ENCODE results near the gene USP9X.

USP9X gene

GRCh38 chrX:41259516-41259915 is 174.3 kb downstream of the USP9X start:
- Histone ChIP-seq H3K9ac (ENCODE audit: low read depth, low read length, poor library complexity, severe bottlenecking) (no peak overlapping the region), H2AFZ (ENCODE audit: low read length) (no peak overlapping the region), H3K79me2 (ENCODE audit: insufficient read depth, low read length) (no peaks in the 10 kb centered on the region), H3K4me3 (ENCODE audit: low read length, poor library complexity, severe bottlenecking) (no peak overlapping the region), H3K36me3 (ENCODE audit: insufficient read depth, low read length) (no peaks in the 10 kb centered on the region), H3K9me2 (replicated peaks; ENCODE audit: low read depth, low read length) (no peaks in the 10 kb centered on the region), H3K9me3 (ENCODE audit: insufficient read depth, low read depth, low read length) (no peaks in the 10 kb centered on the region), H3F3A (ENCODE audit: low read depth) (no peaks in the 10 kb centered on the region), H3K27me3 (ENCODE audit: insufficient read depth, low read length, poor library complexity, severe bottlenecking) (no peaks in the 10 kb centered on the region), H4K20me1 (ENCODE audit: insufficient read depth, low read length, poor library complexity, severe bottlenecking) (no peaks in the 10 kb centered on the region), H3K4me1 (ENCODE audit: insufficient read depth, low read length, poor library complexity, severe bottlenecking) (no peaks in the 10 kb centered on the region), H3K4me2 (ENCODE audit: low read depth, low read length, poor library complexity, severe bottlenecking) (no peak overlapping the region)
- TF ChIP-seq CTCF (conservative IDR thresholded peaks at IDR 0.05; ENCODE audit: low read length) (no peak), EZH2phosphoT487 (IDR thresholded peaks at IDR 0.05; ENCODE audit: borderline replicate concordance) (no peak)

- H3K4me3 ChIP-seq (ENCODE audit: low read length, poor library complexity, severe bottlenecking): no peak overlapping the region
- no peaks in the 10 kb centered on the region for H3K79me2 ChIP-seq (ENCODE audit: insufficient read depth, low read length)
- no peaks in the 10 kb centered on the region for H3K27me3 ChIP-seq (ENCODE audit: insufficient read depth, low read length, poor library complexity, severe bottlenecking)
Observed at GRCh38 chrX:41265615-41266014, 180.4 kb downstream of the USP9X start.

DNA sequence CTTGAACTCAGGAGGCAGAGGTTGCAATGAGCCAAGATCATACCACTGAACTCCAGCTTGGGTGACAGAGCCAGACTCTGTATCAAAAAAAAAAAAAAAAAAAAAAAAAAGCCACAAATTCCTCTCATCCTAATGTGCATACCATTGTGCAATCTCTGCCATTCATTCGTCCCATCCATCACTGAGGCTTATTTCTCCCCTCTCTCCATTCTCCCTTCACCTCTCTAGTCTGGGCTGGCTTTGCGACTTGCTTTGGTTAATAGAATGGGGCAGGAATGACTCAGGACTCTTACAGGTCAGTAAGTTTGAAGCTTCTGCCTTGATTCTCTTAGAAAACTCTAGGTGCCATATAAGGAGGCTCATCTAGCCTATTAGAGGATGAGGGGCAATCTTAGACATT is 188.4 kb downstream of the USP9X start:
- Histone ChIP-seq H3K27me3 (ENCODE audit: insufficient read depth, low read length, poor library complexity, severe bottlenecking) (no peaks in the 10 kb centered on the region), H3F3A (ENCODE audit: low read depth) (no peaks in the 10 kb centered on the region), H3K4me3 (ENCODE audit: low read length, poor library complexity, severe bottlenecking) (no peak overlapping the region)

More at GRCh38 chrX:41265615-41266014, 180.4 kb downstream of the USP9X start:
- Histone ChIP-seq H3K9me2 (replicated peaks; ENCODE audit: low read depth, low read length) (no peaks in the 10 kb centered on the region), H3F3A (ENCODE audit: low read depth) (no peaks in the 10 kb centered on the region), H4K20me1 (ENCODE audit: insufficient read depth, low read length, poor library complexity, severe bottlenecking) (no peaks in the 10 kb centered on the region), H3K4me2 (ENCODE audit: low read depth, low read length, poor library complexity, severe bottlenecking) (no peak overlapping the region), H3K9me3 (ENCODE audit: insufficient read depth, low read depth, low read length) (no peaks in the 10 kb centered on the region), H3K36me3 (ENCODE audit: insufficient read depth, low read length) (no peaks in the 10 kb centered on the region), H3K9ac (ENCODE audit: low read depth, low read length, poor library complexity, severe bottlenecking) (no peak overlapping the region), H3K4me1 (ENCODE audit: insufficient read depth, low read length, poor library complexity, severe bottlenecking) (no peaks in the 10 kb centered on the region), H2AFZ (ENCODE audit: low read length) (no peak overlapping the region)
- TF ChIP-seq CTCF (conservative IDR thresholded peaks at IDR 0.05; ENCODE audit: low read length) (no peak), EZH2phosphoT487 (IDR thresholded peaks at IDR 0.05; ENCODE audit: borderline replicate concordance) (no peak)

More for the DNA sequence above, 188.4 kb downstream of the USP9X start:
- H3K9ac ChIP-seq (ENCODE audit: low read depth, low read length, poor library complexity, severe bottlenecking): no peak overlapping the region
- no peak overlapping the region for H2AFZ ChIP-seq (ENCODE audit: low read length)
- H4K20me1 ChIP-seq (ENCODE audit: insufficient read depth, low read length, poor library complexity, severe bottlenecking): no peaks in the 10 kb centered on the region
- TF ChIP-seq EZH2phosphoT487 (IDR thresholded peaks at IDR 0.05; ENCODE audit: borderline replicate concordance) (no peak), CTCF (conservative IDR thresholded peaks at IDR 0.05; ENCODE audit: low read length) (no peak)
- H3K4me1 ChIP-seq (ENCODE audit: insufficient read depth, low read length, poor library complexity, severe bottlenecking): peaks cover 4% of the 10 kb centered on the region
- H3K36me3 ChIP-seq (ENCODE audit: insufficient read depth, low read length): no peaks in the 10 kb centered on the region
- H3K4me2 ChIP-seq (ENCODE audit: low read depth, low read length, poor library complexity, severe bottlenecking): no peak overlapping the region
- H3K9me2 ChIP-seq (replicated peaks; ENCODE audit: low read depth, low read length): no peaks in the 10 kb centered on the region
- H3K9me3 ChIP-seq (ENCODE audit: insufficient read depth, low read depth, low read length): no peaks in the 10 kb centered on the region
- no peaks in the 10 kb centered on the region for H3K79me2 ChIP-seq (ENCODE audit: insufficient read depth, low read length)
